Liver (tissue), 9 donors: ENCODE data around the gene PDE9A. TPM values are rescaled to one million over a fixed set of nuclear protein-coding genes. Genes with fewer than 3 reads are reported as not detected.

Experiments used
- DNase-seq: peaks from one replicate; pipeline ENCODE4 v3.0.0-alpha.2; 2017; ENCODE audit warnings: low spot score
- H3K27ac ChIP-seq, 2 donors: one replicate each; pipeline ENCODE4 v1.7.0; 2013; ENCODE audit warnings: inconsistent platforms in 2 of 2, low read length in 2 of 2, control low read depth in 1 of 2, low read depth in 1 of 2, mild to moderate bottlenecking in 1 of 2
- H3K27me3 ChIP-seq, 4 donors: one replicate each; pipeline versions ENCODE4 v1.6.1 to v1.7.0; 2013; ENCODE audit warnings: low read length in 3 of 4, inconsistent platforms in 1 of 4, mild to moderate bottlenecking in 1 of 4, moderate library complexity in 1 of 4; ENCODE audit not compliant: control insufficient read depth in 4 of 4, insufficient read depth in 4 of 4
- H3K36me3 ChIP-seq, 4 donors: one replicate each; pipeline versions ENCODE4 v1.6.1 to v1.7.0; 2013; ENCODE audit warnings: low read length in 3 of 4, mild to moderate bottlenecking in 3 of 4, low read depth in 1 of 4, moderate library complexity in 1 of 4; ENCODE audit not compliant: control insufficient read depth in 4 of 4, insufficient read depth in 3 of 4
- H3K4me1 ChIP-seq, 4 donors: one replicate each; pipeline versions ENCODE4 v1.6.1 to v1.7.0; 2013; ENCODE audit warnings: low read length in 3 of 4, mild to moderate bottlenecking in 3 of 4, moderate library complexity in 1 of 4; ENCODE audit not compliant: control insufficient read depth in 4 of 4, insufficient read depth in 4 of 4
- H3K4me3 ChIP-seq, 3 donors: one replicate each; pipeline versions ENCODE4 v1.6.1 to v1.7.0; 2013; ENCODE audit warnings: low read length in 3 of 3, control low read depth in 1 of 3, low read depth in 1 of 3, mild to moderate bottlenecking in 1 of 3
- H3K9ac ChIP-seq, 2 donors: one replicate each; pipeline ENCODE4 v1.7.0; 2013; ENCODE audit warnings: low read length in 2 of 2, mild to moderate bottlenecking in 2 of 2, moderate library complexity in 2 of 2, control low read depth in 1 of 2, low read depth in 1 of 2
- H3K9me3 ChIP-seq, 4 donors: one replicate each; pipeline versions ENCODE4 v1.6.1 to v1.7.0; 2013; ENCODE audit warnings: low read length in 3 of 4; ENCODE audit not compliant: control insufficient read depth in 4 of 4
- FOXA1 ChIP-seq: IDR thresholded peaks from 2 replicates; pipeline ENCODE4 v1.6.1; 2016; ENCODE audit warnings: antibody characterized with exemption
- FOXA2 ChIP-seq: IDR thresholded peaks from 2 replicates; pipeline ENCODE4 v1.6.1; 2016; ENCODE audit warnings: antibody characterized with exemption
- GABPA ChIP-seq, 2 donors: IDR thresholded peaks in 1 of 2; conservative IDR thresholded peaks in 1 of 2; 2 replicates each; pipeline ENCODE4 v1.6.1; 2016; ENCODE audit warnings: antibody characterized with exemption in 2 of 2, mild to moderate bottlenecking in 1 of 2, moderate library complexity in 1 of 2
- HNF4A ChIP-seq, 2 donors: conservative IDR thresholded peaks; 2 replicates each; pipeline ENCODE4 v1.6.1; 2016; ENCODE audit warnings: antibody characterized with exemption in 2 of 2, mild to moderate bottlenecking in 2 of 2
- HNF4G ChIP-seq: IDR thresholded peaks from 2 replicates; pipeline ENCODE4 v1.6.1; 2016; ENCODE audit warnings: antibody characterized with exemption
- NR2F2 ChIP-seq: IDR thresholded peaks from 2 replicates; pipeline ENCODE4 v1.6.1; 2016; ENCODE audit warnings: antibody characterized with exemption
- RAD21 ChIP-seq, 2 donors: IDR thresholded peaks; 2 replicates each; pipeline ENCODE4 v1.6.1; 2016; ENCODE audit warnings: antibody characterized with exemption in 2 of 2, mild to moderate bottlenecking in 2 of 2
- RXRA ChIP-seq, 2 donors: IDR thresholded peaks; 2 replicates each; pipeline ENCODE4 v1.6.1; 2017 to 2018; ENCODE audit warnings: antibody characterized with exemption in 2 of 2, mild to moderate bottlenecking in 1 of 2
- SP1 ChIP-seq: IDR thresholded peaks from 2 replicates; pipeline ENCODE4 v1.6.1; 2018; ENCODE audit warnings: antibody characterized with exemption, mild to moderate bottlenecking
- TAF1 ChIP-seq: conservative IDR thresholded peaks from 2 replicates; pipeline ENCODE4 v1.6.1; 2016; ENCODE audit warnings: antibody characterized with exemption, mild to moderate bottlenecking
- YY1 ChIP-seq: IDR thresholded peaks from 2 replicates; pipeline ENCODE4 v1.6.1; 2016; ENCODE audit warnings: antibody characterized with exemption, mild to moderate bottlenecking
- WGBS: extraction: QIAGEN DNeasy Blood & Tissue Kit; methylation state at CpG from one replicate; pipeline ENCODE4 v1.1.7; 2013; 5-methylcytosine and 5-hydroxymethylcytosine counted together
- polyA plus RNA-seq, 2 donors: library from polyadenylated mRNA; stranded (reverse) in 1 of 2; unstranded in 1 of 2; fragments of 200-250 nt in 1 of 2; fragments of >200 nt in 1 of 2; fragmentation: Nextera tagmentation in 1 of 2; extraction: Ambion mirVana in 1 of 2; gene quantifications; one replicate each; pipeline versions ENCODE4 v1.2.1 to v1.2.3, GENCODE V29; 2013 to 2015
- total RNA-seq, 2 donors: library from RNA; depleted of rRNA; stranded (reverse); fragments of >200 nt; gene quantifications; one replicate each; pipeline ENCODE4 v1.2.3, GENCODE V29; 2014
- TF ChIP-seq, protein P1 (sequence below): fragments of 150-350 bp; IDR thresholded peaks from 2 replicates; pipeline ENCODE4 v1.5.1; 2017; ENCODE audit warnings: improper control_type of control experiment, low read depth, low read length; ENCODE audit not compliant: missing input control
- TF ChIP-seq, protein P2 (sequence below): IDR thresholded peaks from 2 replicates; pipeline ENCODE4 v1.6.1; 2016; ENCODE audit warnings: antibody characterized with exemption
- TF ChIP-seq, protein P3 (sequence below): IDR thresholded peaks from 2 replicates; pipeline ENCODE4 v1.6.1; 2016; ENCODE audit warnings: antibody characterized with exemption
- TF ChIP-seq, protein P4 (sequence below): IDR thresholded peaks from 2 replicates; pipeline ENCODE4 v1.6.1; 2016; ENCODE audit warnings: antibody characterized with exemption
- donor health status: healthy.
- donor health status: healthy.
- donor health status: healthy.
- donor health status: healthy.
- donor health status: healthy.

Gene PDE9A
- total and polyA plus RNA-seq, 4 donors: 1.5 to 4.2 (median 2.7) TPM

DNA sequence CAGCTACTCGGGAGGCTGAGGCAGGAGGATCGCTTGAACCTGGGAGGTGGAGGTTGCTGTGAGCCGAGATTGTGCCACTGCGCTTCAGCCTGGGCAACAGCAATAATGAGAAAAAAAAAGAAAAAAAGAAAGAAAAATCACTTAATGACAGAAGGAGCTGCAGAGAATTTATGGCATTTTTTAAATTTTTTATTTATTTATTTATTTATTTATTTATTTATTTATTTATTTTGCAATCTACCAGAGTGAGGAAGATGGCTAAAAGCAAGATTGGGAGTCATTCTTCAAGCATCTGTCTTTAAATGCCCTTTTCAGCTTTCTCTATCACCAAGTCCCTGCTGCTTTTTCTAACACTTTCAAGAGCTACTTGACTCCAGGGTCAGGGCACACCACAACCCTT lies 134.2 kb downstream of the PDE9A start (continued):
- TF ChIP-seq, protein P1, sequence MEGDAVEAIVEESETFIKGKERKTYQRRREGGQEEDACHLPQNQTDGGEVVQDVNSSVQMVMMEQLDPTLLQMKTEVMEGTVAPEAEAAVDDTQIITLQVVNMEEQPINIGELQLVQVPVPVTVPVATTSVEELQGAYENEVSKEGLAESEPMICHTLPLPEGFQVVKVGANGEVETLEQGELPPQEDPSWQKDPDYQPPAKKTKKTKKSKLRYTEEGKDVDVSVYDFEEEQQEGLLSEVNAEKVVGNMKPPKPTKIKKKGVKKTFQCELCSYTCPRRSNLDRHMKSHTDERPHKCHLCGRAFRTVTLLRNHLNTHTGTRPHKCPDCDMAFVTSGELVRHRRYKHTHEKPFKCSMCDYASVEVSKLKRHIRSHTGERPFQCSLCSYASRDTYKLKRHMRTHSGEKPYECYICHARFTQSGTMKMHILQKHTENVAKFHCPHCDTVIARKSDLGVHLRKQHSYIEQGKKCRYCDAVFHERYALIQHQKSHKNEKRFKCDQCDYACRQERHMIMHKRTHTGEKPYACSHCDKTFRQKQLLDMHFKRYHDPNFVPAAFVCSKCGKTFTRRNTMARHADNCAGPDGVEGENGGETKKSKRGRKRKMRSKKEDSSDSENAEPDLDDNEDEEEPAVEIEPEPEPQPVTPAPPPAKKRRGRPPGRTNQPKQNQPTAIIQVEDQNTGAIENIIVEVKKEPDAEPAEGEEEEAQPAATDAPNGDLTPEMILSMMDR: no peak
- TF ChIP-seq RXRA (IDR thresholded peaks at IDR 0.05): no peak

DNA sequence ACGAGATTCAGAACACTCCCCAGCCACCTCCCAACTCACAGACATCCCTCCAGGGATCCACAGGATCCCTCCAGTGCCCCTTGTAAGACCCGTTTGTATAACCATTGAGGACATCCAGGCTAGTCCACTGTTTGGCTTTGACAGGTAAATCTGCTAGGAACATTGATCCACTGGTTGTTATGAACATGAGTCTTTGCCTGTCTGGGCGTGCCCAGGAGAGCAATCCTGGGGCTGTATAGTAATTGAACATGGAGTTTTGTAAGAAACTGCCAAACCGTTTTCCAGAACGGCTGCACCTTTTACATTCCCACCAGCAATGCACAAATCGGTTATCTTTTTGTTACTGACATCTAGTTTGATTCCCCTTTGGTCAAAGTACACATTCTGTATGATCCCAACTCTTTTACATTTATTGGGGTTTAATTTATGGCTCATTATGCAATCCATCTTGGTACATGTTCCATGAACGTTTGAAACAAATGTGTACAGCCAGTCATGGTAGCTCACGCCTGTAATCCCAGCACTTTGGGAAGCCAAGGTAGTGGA lies 137.2 kb downstream of the PDE9A start:
- Histone ChIP-seq H3K9me3 (no peaks in the 10 kb centered on the region), H3K27me3 (no peaks in the 10 kb centered on the region), H3K36me3 (no peaks in the 10 kb centered on the region), H3K4me3 (no peak overlapping the region), H3K4me1 (no peaks in the 10 kb centered on the region), H3K9ac (no peak overlapping the region), H3K27ac (no peak overlapping the region)
- 76% methylated on average over 8 of the region's 8 CpGs for WGBS
- DNase-seq: no peak
- no peak for TF ChIP-seq RAD21 (IDR thresholded peaks at IDR 0.05)
- no peak for TF ChIP-seq SP1
- TF ChIP-seq GABPA (IDR thresholded peaks at IDR 0.05 in 1 of 2, conservative IDR thresholded peaks at IDR 0.05 in 1 of 2): no peak
- TF ChIP-seq, protein P1: no peak
- no peak for TF ChIP-seq HNF4A (conservative IDR thresholded peaks at IDR 0.05)
- no peak for TF ChIP-seq FOXA1
- TF ChIP-seq NR2F2: no peak

DNA sequence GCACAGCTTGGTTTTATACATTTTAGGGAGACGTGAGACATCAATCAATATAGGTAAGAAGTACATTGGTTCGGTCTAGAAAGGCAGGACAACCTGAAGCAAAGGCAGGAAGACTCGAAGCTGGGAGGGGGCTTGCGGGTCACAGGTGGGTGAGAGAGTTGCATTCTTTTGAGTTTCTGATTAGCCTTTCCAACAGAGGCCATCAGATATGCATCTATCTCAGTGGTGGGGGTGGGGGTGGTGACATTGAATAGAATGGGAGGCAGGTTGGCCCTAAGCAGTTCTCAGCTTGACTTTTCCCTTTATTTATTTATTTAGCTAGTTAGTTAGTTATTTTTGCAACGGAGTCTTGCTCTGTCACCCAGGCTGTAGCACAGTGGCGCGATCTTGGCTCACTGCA lies 140.4 kb downstream of the PDE9A start:
- H3K27me3 ChIP-seq: no peaks in the 10 kb centered on the region
- no peak overlapping the region for H3K9ac ChIP-seq
- no peak for DNase-seq
- no peaks in the 10 kb centered on the region for H3K36me3 ChIP-seq
- H3K4me3 ChIP-seq: no peak overlapping the region
- TF ChIP-seq NR2F2 (no peak), TAF1 (no peak), RXRA (IDR thresholded peaks at IDR 0.05) (no peak), RAD21 (IDR thresholded peaks at IDR 0.05) (no peak), GABPA (IDR thresholded peaks at IDR 0.05 in 1 of 2, conservative IDR thresholded peaks at IDR 0.05 in 1 of 2) (no peak), FOXA1 (no peak), YY1 (no peak), HNF4G (no peak), FOXA2 (no peak), SP1 (no peak)
- TF ChIP-seq, protein P2, sequence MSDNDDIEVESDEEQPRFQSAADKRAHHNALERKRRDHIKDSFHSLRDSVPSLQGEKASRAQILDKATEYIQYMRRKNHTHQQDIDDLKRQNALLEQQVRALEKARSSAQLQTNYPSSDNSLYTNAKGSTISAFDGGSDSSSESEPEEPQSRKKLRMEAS: no peak
- TF ChIP-seq, protein P1: no peak
- TF ChIP-seq, protein P3, sequence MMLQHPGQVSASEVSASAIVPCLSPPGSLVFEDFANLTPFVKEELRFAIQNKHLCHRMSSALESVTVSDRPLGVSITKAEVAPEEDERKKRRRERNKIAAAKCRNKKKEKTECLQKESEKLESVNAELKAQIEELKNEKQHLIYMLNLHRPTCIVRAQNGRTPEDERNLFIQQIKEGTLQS: no peak
- TF ChIP-seq, protein P4, sequence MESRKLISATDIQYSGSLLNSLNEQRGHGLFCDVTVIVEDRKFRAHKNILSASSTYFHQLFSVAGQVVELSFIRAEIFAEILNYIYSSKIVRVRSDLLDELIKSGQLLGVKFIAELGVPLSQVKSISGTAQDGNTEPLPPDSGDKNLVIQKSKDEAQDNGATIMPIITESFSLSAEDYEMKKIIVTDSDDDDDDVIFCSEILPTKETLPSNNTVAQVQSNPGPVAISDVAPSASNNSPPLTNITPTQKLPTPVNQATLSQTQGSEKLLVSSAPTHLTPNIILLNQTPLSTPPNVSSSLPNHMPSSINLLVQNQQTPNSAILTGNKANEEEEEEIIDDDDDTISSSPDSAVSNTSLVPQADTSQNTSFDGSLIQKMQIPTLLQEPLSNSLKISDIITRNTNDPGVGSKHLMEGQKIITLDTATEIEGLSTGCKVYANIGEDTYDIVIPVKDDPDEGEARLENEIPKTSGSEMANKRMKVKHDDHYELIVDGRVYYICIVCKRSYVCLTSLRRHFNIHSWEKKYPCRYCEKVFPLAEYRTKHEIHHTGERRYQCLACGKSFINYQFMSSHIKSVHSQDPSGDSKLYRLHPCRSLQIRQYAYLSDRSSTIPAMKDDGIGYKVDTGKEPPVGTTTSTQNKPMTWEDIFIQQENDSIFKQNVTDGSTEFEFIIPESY: no peak
- 71% methylated on average over 7 of the region's 7 CpGs for WGBS
- H3K27ac ChIP-seq: no peak overlapping the region
- H3K4me1 ChIP-seq: no peaks in the 10 kb centered on the region
- no peaks in the 10 kb centered on the region for H3K9me3 ChIP-seq
